ENCODE results near the gene BLCAP. TPM values are rescaled to one million over a fixed set of nuclear protein-coding genes. Genes with fewer than 3 reads are reported as not detected.

Gene BLCAP
- total RNA-seq, 1 experiment from 2014 or later = 54.3 TPM

- H3K79me2 ChIP-seq (ENCODE audit: insufficient read depth, low read length) = peaks cover 3% of the 10 kb centered on the region; the same call in 1 of the 2 replicates
- H3K4me3 Mint-ChIP-seq = no peak overlapping the region
Observed at GRCh38 chr20:37510226-37510625, 17.4 kb downstream of the BLCAP start.

More at GRCh38 chr20:37510226-37510625, 17.4 kb downstream of the BLCAP start:
- no peak overlapping the region for H4K91ac ChIP-seq (ENCODE audit: insufficient read length, low read depth, low read length)
- TF ChIP-seq CTCF (conservative IDR thresholded peaks at IDR 0.05) = no peak
- no peak overlapping the region for H2AK5ac ChIP-seq (ENCODE audit: insufficient read length, low read length)
- no peaks in the 10 kb centered on the region for H3K27me3 ChIP-seq (ENCODE audit: insufficient read depth, low read length)
- H3K23ac ChIP-seq (ENCODE audit: insufficient read length, low read depth, low read length) = no peak overlapping the region
- H3K27ac ChIP-seq (ENCODE audit: insufficient read length, low read depth, low read length) = no peak overlapping the region
- H3K79me1 ChIP-seq (ENCODE audit: insufficient read depth, low read depth, low read length, poor library complexity, severe bottlenecking) = no peaks in the 10 kb centered on the region
- H3T11ph ChIP-seq (ENCODE audit: low read length) = no peak overlapping the region
- no peak overlapping the region for H3K4me2 ChIP-seq (ENCODE audit: insufficient read depth, insufficient read length, low read length)
- no peaks in the 10 kb centered on the region for H4K20me1 ChIP-seq (ENCODE audit: control insufficient read depth, insufficient read depth, insufficient read length)
- H3K9me3 Mint-ChIP-seq = no peaks in the 10 kb centered on the region
- H3K4me1 ChIP-seq (ENCODE audit: insufficient read depth, low read length) = peaks cover 9% of the 10 kb centered on the region; the same call in 1 of the 2 replicates
- no peak overlapping the region for H2BK5ac ChIP-seq (ENCODE audit: insufficient read length, low read length)
- no peak overlapping the region for H3K9ac ChIP-seq (ENCODE audit: extremely low read depth, insufficient read length, low read length)
- WGBS (ENCODE audit: extremely low coverage, insufficient read length, low lambda C conversion rate) = no CpG with 5 or more reads among the region's 5 CpGs
- H4K8ac ChIP-seq (replicated peaks; ENCODE audit: insufficient read length, low read depth, low read length) = no peak overlapping the region
- no peak overlapping the region for H2BK15ac ChIP-seq (ENCODE audit: low read depth, low read length)
- peaks cover 13 to 38% (median 16%) of the 10 kb centered on the region in 3 experiments; a peak in 6 of 7 replicates for H3K36me3 Mint-ChIP-seq (ENCODE audit: insufficient read depth in 1 of 3, low read depth in 3 of 3)
- H3K27me3 Mint-ChIP-seq (ENCODE audit: low read depth) = no peaks in the 10 kb centered on the region
- no peaks in the 10 kb centered on the region for H3K23me2 ChIP-seq (ENCODE audit: insufficient read length, low read depth, low read length, poor library complexity, severe bottlenecking)
- H4K5ac ChIP-seq (ENCODE audit: insufficient read length, low read depth, low read length) = no peak overlapping the region
- H3K9me3 ChIP-seq (ENCODE audit: control insufficient read depth, low read depth, low read length) = no peaks in the 10 kb centered on the region
- no peak overlapping the region for H2BK120ac ChIP-seq (ENCODE audit: low read depth, low read length, poor library complexity, severe bottlenecking)
- H3K18ac ChIP-seq (ENCODE audit: insufficient read length, low read depth, low read length) = no peak overlapping the region
- H3K4ac ChIP-seq (ENCODE audit: low read depth, low read length) = no peak overlapping the region
- no peak overlapping the region for H2BK12ac ChIP-seq (ENCODE audit: insufficient read length, low read depth, low read length)
- H3K56ac ChIP-seq (ENCODE audit: insufficient read length, low read depth, low read length) = no peak overlapping the region
- H2AFZ ChIP-seq (ENCODE audit: low read length) = no peak overlapping the region
- no peak overlapping the region for H3K14ac ChIP-seq (ENCODE audit: insufficient read depth, low read length)
- no peak overlapping the region for H3K27ac Mint-ChIP-seq
- no peak for DNase-seq
- no peak overlapping the region for H2BK20ac ChIP-seq (ENCODE audit: low read depth, low read length, poor library complexity, severe bottlenecking)
- no peaks in the 10 kb centered on the region for H3K4me1 Mint-ChIP-seq
